ENCODE data around the gene FNDC4. TPM values are rescaled to one million over a fixed set of nuclear protein-coding genes. Genes with fewer than 3 reads are reported as not detected.

FNDC4 gene
- total RNA-seq, 8 experiments from 2014 or later, result 2.8 to 74.2 (median 6.8) TPM

- H3K27ac ChIP-seq, result no peak overlapping the region
- no peak overlapping the region for H3K4me3 ChIP-seq
- ATAC-seq (replicated peaks in 6 of 8), result no peak
- WGBS, 10 experiments, result 20 to 86% (median 49%) methylated on average over 1 to 4 of the region's 6 CpGs; no CpG with 5 or more reads in 4 of the 10 experiments
- H3K4me1 ChIP-seq (replicated peaks in 1 of 2), result no peaks in the 10 kb centered on the region
- in situ Hi-C loops (cut with MboI; ENCODE audit: low pct_unique_long_range_greater_than_20kb in 2 of 9, low sequenced_read_pairs in 9 of 9, unreplicated experiment in 9 of 9), result no loop called here
Observed at GRCh38 chr2:27506587-27506986, 11.6 kb upstream of the FNDC4 start.

- ATAC-seq (replicated peaks in 6 of 8), result peak in 2 of 8 experiments; percentile 87 to 95
- no peak overlapping the region for H3K27ac ChIP-seq
- WGBS, 10 experiments, result 39 to 100% (median 80%) methylated on average over 1 to 4 of the region's 4 CpGs; no CpG with 5 or more reads in 1 of the 10 experiments
- in situ Hi-C loops (cut with MboI; ENCODE audit: low pct_unique_long_range_greater_than_20kb in 2 of 9, low sequenced_read_pairs in 9 of 9, unreplicated experiment in 9 of 9), result no loop called here
- no peaks in the 10 kb centered on the region for H3K4me1 ChIP-seq (replicated peaks in 1 of 2)
- H3K4me3 ChIP-seq, result no peak overlapping the region
Observed at GRCh38 chr2:27502142-27502541, 7.1 kb upstream of the FNDC4 start.

- Histone ChIP-seq H3K4me3 (no peak overlapping the region), H3K27ac (no peak overlapping the region), H3K4me1 (replicated peaks in 1 of 2) (no peaks in the 10 kb centered on the region)
- no peak for ATAC-seq (replicated peaks in 6 of 8)
- in situ Hi-C loops (cut with MboI; ENCODE audit: low pct_unique_long_range_greater_than_20kb in 2 of 9, low sequenced_read_pairs in 9 of 9, unreplicated experiment in 9 of 9), result no loop called here
Observed at GRCh38 chr2:27501042-27501441, 6.0 kb upstream of the FNDC4 start.

GRCh38 chr2:27498975-27499374 lies 4.0 kb upstream of the FNDC4 start:
- Histone ChIP-seq H3K4me3 (no peak overlapping the region), H3K27ac (no peak overlapping the region), H3K4me1 (replicated peaks in 1 of 2) (no peaks in the 10 kb centered on the region)
- in situ Hi-C loops (cut with MboI; ENCODE audit: low pct_unique_long_range_greater_than_20kb in 2 of 9, low sequenced_read_pairs in 9 of 9, unreplicated experiment in 9 of 9), result no loop called here
- 0 to 100% (median 79%) methylated on average over 1 to 3 of the region's 3 CpGs; no CpG with 5 or more reads in 2 of the 10 experiments for WGBS, 10 experiments
- no peak for ATAC-seq (replicated peaks in 6 of 8)

GRCh38 chr2:27497288-27497627 lies 2.3 kb upstream of the FNDC4 start:
- Histone ChIP-seq H3K4me1 (replicated peaks in 1 of 2) (no peaks in the 10 kb centered on the region), H3K27ac (no peak overlapping the region), H3K4me3 (no peak overlapping the region)
- in situ Hi-C loops (cut with MboI; ENCODE audit: low pct_unique_long_range_greater_than_20kb in 2 of 9, low sequenced_read_pairs in 9 of 9, unreplicated experiment in 9 of 9), result no loop called here
- no peak for ATAC-seq (replicated peaks in 6 of 8)
- WGBS, 10 experiments, result 34 to 88% (median 47%) methylated on average over 1 to 4 of the region's 4 CpGs

GRCh38 chr2:27496357-27497287 lies 1.6 kb upstream of the FNDC4 start, which contains the start of gene GCKR:
GCKR (plus strand) TSS chr2:27496839; CDS start chr2:27496905, 66 bp downstream.
- WGBS, 10 experiments, result 69 to 100% (median 81%) methylated on average over 1 to 8 of the region's 12 CpGs; no CpG with 5 or more reads in 4 of the 10 experiments
- H3K4me1 ChIP-seq (replicated peaks in 1 of 2), result no peaks in the 10 kb centered on the region
- in situ Hi-C loops (cut with MboI; ENCODE audit: low pct_unique_long_range_greater_than_20kb in 2 of 9, low sequenced_read_pairs in 9 of 9, unreplicated experiment in 9 of 9), result no loop called here
- H3K27ac ChIP-seq, result no peak within 1 kb of the TSS
- H3K4me3 ChIP-seq, result peak within 1 kb of the TSS in 3 of 5 donors; percentile 54 to 55 (median 54)
- no peak for ATAC-seq (replicated peaks in 6 of 8)

GRCh38 chr2:27495840-27496356 lies 898 bp upstream of the FNDC4 start:
- Histone ChIP-seq H3K4me3 (peak overlapping the region in 3 of 5 donors; percentile 54 to 55 (median 54)), H3K27ac (no peak overlapping the region), H3K4me1 (replicated peaks in 1 of 2) (no peaks in the 10 kb centered on the region)
- no peak for ATAC-seq (replicated peaks in 6 of 8)
- in situ Hi-C loops (cut with MboI; ENCODE audit: low pct_unique_long_range_greater_than_20kb in 2 of 9, low sequenced_read_pairs in 9 of 9, unreplicated experiment in 9 of 9), result no loop called here
- WGBS, 10 experiments, result 31 to 86% (median 64%) methylated on average over 1 to 4 of the region's 4 CpGs

GRCh38 chr2:27494284-27494943 lies 586 bp downstream of the FNDC4 start:
- ATAC-seq (replicated peaks in 6 of 8), result peak in 4 of 8 experiments; percentile 12 to 39 (median 25)
- H3K4me1 ChIP-seq (replicated peaks in 1 of 2), result no peaks in the 10 kb centered on the region
- no peak overlapping the region for H3K27ac ChIP-seq
- in situ Hi-C loops (cut with MboI; ENCODE audit: low pct_unique_long_range_greater_than_20kb in 2 of 9, low sequenced_read_pairs in 9 of 9, unreplicated experiment in 9 of 9), result no loop called here
- peak overlapping the region; percentile 44 to 55 (median 54) for H3K4me3 ChIP-seq
- 0 to 60% (median 44%) methylated on average over 1 to 4 of the region's 35 CpGs; no CpG with 5 or more reads in 5 of the 10 experiments for WGBS, 10 experiments

- H3K27ac ChIP-seq, result no peak overlapping the region
- in situ Hi-C loops (cut with MboI; ENCODE audit: low pct_unique_long_range_greater_than_20kb in 2 of 9, low sequenced_read_pairs in 9 of 9, unreplicated experiment in 9 of 9), result no loop called here
- 80 to 100% (median 85%) methylated on average over 1 to 10 of the region's 13 CpGs; no CpG with 5 or more reads in 6 of the 10 experiments for WGBS, 10 experiments
- ATAC-seq (replicated peaks in 6 of 8), result no peak
- H3K4me1 ChIP-seq (replicated peaks in 1 of 2), result peaks cover 0 to under 1% of the 10 kb centered on the region in 2 donors
- peak overlapping the region in 3 of 5 donors; percentile 54 to 55 (median 54) for H3K4me3 ChIP-seq
Observed at GRCh38 chr2:27493948-27494283, 1.1 kb downstream of the FNDC4 start.

- in situ Hi-C loops (cut with MboI; ENCODE audit: low pct_unique_long_range_greater_than_20kb in 2 of 9, low sequenced_read_pairs in 9 of 9, unreplicated experiment in 9 of 9), result no loop called here
- no peak for ATAC-seq (replicated peaks in 6 of 8)
- Histone ChIP-seq H3K4me3 (no peak overlapping the region), H3K4me1 (replicated peaks in 1 of 2) (peaks cover 0 to 5% of the 10 kb centered on the region in 2 donors), H3K27ac (no peak overlapping the region)
- WGBS, 10 experiments, result 26 to 88% (median 69%) methylated on average over 1 to 3 of the region's 4 CpGs; no CpG with 5 or more reads in 1 of the 10 experiments
Observed at GRCh38 chr2:27492557-27492956, 2.4 kb downstream of the FNDC4 start.

- 5 to 67% (median 14%) methylated on average over 2 to 27 of the region's 43 CpGs; no CpG with 5 or more reads in 1 of the 10 experiments for WGBS, 10 experiments
- Histone ChIP-seq H3K27ac (peak within 1 kb of the TSS; percentile 62 to 74), H3K4me1 (replicated peaks in 1 of 2) (peaks cover 0 to 5% of the 10 kb centered on the region in 2 donors), H3K4me3 (peak within 1 kb of the TSS; percentile 47 to 54 (median 50))
- in situ Hi-C loops (cut with MboI; ENCODE audit: low pct_unique_long_range_greater_than_20kb in 2 of 9, low sequenced_read_pairs in 9 of 9, unreplicated experiment in 9 of 9), result no loop called here
- ATAC-seq (replicated peaks in 6 of 8), result peak; percentile 85 to 95 (median 92)
Observed at GRCh38 chr2:27489498-27490397, 5.3 kb downstream of the FNDC4 start, which contains the start of gene IFT172. IFT172 (minus strand) TSS chr2:27489743; CDS start chr2:27489653, 90 bp downstream.

GRCh38 chr2:27489118-27489497 lies 5.9 kb downstream of the FNDC4 start:
- Histone ChIP-seq H3K4me3 (peak overlapping the region; percentile 47 to 54 (median 50)), H3K4me1 (replicated peaks in 1 of 2) (peaks cover 0 to 5% of the 10 kb centered on the region in 2 donors), H3K27ac (peak overlapping the region; percentile 62 to 74)
- ATAC-seq (replicated peaks in 6 of 8), result peak; percentile 30 to 50 (median 45)
- WGBS, 10 experiments, result 0 to 10% (median 0%) methylated on average over 2 to 11 of the region's 11 CpGs; no CpG with 5 or more reads in 4 of the 10 experiments
- in situ Hi-C loops (cut with MboI; ENCODE audit: low pct_unique_long_range_greater_than_20kb in 2 of 9, low sequenced_read_pairs in 9 of 9, unreplicated experiment in 9 of 9), result no loop called here

Data from motor neuron (in vitro differentiated cells).